Muscle of back (tissue), 13 donors: Measurements from ENCODE around the gene PRAMEF15. TPM values are rescaled to one million over a fixed set of nuclear protein-coding genes. Genes with fewer than 3 reads are reported as not detected.
"Not testable (repeated sequence)": the region's sequence is repeated elsewhere in the genome, so short reads cannot be mapped to it uniquely, and the experiment has no call there.

ENCODE experiments used
- DNase-seq, 3 donors: peaks; one replicate each; pipeline versions ENCODE4 v3.0.0 to v3.0.0-alpha.2; 2013
- long read RNA-seq, 9 donors: transcript quantifications; one replicate each; lab custom pipeline, GENCODE V29; 2026
- polyA plus RNA-seq, 10 donors: library from polyadenylated mRNA; unstranded; fragments of 120-200 nt; gene quantifications; one replicate each; pipeline ENCODE4 v1.2.1, GENCODE V29; 2013; ENCODE audit not compliant: insufficient read length in 10 of 10

PRAMEF15 gene
- polyA plus RNA-seq = not detected
- long read RNA-seq, donor 1 = 0 reads
- long read RNA-seq, donor 2 = 0 reads
- long read RNA-seq, donor 3 = 0 reads
- long read RNA-seq, donor 4 = 0 reads
- long read RNA-seq, donor 5 = 0 reads
- long read RNA-seq, donor 6 = 0 reads
- long read RNA-seq, donor 7 = 0 reads
- long read RNA-seq, donor 8 = 0 reads
- long read RNA-seq, donor 9 = 0 reads

GRCh38 chr1:13315281-13315680 lies at the start of gene PRAMEF15:
Gene PRAMEF15, plus strand, starts transcription at chr1:13315581. Its CDS starts 2,827 bp downstream, at chr1:13318408.
- not testable (repeated sequence) for DNase-seq

GRCh38 chr1:13277016-13277415 lies 38.4 kb upstream of the PRAMEF15 start:
- DNase-seq = not testable (repeated sequence)

GRCh38 chr1:13279617-13280016 lies 35.8 kb upstream of the PRAMEF15 start:
- DNase-seq = not testable (repeated sequence)

DNA sequence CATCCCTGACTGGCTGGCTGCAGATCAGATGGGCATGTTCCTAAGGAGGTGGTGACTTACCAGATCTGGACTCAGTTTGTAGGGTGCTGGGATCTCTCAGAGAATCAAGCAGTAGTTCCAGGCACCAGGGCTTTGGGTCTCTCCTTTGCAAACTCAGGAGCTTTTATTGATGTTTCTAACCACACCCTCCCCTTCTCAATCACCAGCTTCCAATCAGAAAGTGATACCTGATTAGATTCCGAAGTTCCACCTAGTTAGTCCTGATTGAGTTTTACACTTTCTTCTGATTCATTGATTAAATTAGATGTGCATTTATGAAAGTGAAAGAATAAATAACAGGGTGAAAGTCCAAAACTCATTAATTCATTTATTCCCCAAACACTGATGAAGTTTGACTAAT lies 30.3 kb upstream of the PRAMEF15 start, which contains the start of gene PRAMEF8:
TSS of gene PRAMEF8 (minus strand) at position 101 of the 400 bp plus-strand sequence. CDS start 1,046 bp downstream, outside the sequence.
- not testable (repeated sequence) for DNase-seq

GRCh38 chr1:13289030-13289429 lies 26.4 kb upstream of the PRAMEF15 start:
- DNase-seq = not testable (repeated sequence)

DNA sequence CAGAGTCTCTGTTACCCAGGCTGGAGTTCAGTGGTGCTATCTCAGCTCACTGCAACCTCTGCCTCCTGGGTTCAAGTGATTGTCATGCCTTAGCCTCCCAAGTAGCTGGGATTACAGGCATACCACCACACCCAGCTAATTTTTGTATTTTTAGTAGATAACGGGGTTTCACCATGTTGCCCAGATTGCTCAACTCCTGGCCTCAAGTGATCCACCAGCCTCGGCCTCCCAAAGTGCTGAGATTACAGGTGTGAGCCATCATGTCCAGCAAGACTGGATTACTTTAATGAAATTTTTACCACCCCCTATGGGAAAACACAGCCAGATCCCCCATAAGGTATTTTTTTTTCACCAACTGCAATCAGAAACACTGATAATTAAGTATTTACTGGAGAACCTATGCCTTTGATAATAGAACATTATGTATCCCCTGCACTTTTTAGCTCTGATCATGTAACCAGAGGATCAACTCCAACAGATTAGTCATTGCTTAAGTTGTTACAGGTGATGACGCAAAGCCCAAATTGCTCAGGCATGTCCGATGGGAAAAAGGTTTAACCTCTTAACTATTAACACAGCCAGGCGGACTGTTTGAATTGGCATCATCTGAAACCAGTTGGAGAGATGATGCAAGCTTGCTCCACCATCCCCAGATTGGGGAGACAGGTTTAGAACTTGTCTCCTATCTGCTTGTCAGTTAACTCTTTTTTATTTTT lies 18.0 kb upstream of the PRAMEF15 start:
- not testable (repeated sequence) for DNase-seq

GRCh38 chr1:13298699-13299098 lies 16.7 kb upstream of the PRAMEF15 start:
- DNase-seq = not testable (repeated sequence)

DNA sequence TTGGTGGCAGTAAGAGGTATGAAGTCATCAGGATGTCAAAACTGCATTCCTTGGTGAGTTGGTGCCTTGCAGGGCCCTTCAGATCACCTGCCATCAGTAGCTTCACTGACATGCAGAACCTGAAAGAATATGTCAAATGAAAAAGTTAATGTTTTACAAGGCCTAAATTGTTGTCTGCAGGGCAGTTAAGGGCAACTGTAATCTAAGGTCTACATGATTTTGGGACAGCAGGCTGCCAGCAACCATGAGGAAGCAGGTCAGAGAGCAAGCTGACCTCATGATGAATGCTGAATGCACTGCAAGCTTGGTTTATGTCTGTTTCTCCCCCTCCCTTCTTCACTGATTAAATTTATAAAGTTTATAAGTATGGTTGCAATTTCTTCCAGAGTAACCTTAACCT lies 13.2 kb upstream of the PRAMEF15 start:
- not testable (repeated sequence) for DNase-seq

DNA sequence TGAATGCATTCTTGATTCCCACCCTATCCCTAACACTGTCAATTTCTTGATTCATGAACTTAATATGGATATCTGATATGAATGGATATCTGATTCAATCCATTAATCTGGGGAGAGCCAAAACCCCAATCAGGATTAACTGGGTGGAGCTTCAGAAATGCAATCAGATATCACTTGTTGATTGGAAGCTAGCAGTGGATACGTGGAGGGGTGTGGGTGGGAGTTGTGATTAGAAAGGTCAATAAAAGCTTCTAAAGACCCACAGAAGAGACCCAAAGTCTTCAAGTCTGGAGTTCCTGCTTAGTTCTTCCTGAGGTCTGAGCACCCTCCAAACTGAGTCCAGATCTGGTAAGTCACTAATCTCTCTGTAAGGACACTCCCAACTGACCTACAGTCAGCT lies 12.1 kb upstream of the PRAMEF15 start, which contains the start of gene PRAMEF33:
TSS of gene PRAMEF33 (plus strand) at position 301 of the 400 bp plus-strand sequence. CDS start 2,416 bp downstream, outside the sequence.
- DNase-seq = not testable (repeated sequence)

DNA sequence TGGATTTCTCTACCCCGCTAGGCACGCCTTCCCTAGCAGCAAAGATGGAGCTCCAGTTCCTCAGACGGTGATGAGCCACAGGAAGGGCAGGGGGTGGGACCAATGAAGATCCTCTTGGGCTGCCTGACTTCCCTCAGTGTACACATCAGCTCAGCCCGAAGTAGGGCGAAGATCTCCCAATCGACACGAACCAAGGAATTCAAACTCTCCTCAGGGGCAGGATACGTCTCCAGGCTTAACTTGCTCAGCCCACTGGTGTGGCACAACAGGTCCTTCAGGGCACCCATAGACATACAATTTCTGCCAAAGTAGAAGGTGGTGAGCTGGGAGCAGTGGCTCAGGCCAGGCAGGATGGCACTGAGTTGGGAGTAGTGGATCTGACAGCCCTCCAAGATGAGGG lies 27.1 kb downstream of the PRAMEF15 start:
- DNase-seq = not testable (repeated sequence)

DNA sequence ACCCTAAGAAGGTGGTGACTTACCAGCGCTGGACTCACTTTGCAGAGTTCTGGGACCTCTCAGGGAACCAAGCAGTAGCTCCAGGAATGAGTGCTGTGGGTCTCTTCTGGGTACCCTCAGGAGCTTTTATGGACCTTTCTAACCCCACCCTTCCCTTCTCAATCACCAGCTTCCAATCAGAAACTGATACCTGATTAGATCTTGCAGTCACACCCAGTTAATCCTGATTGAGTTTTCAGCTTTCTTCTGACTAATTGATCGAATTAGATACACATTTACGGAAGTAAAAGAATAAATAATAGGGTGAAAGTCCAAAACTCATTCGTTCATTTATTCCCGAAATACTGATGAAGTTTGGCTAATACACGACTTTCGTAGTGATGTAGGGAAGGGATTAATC lies 31.7 kb downstream of the PRAMEF15 start, which contains the start of gene PRAMEF14:
TSS of gene PRAMEF14 (minus strand) at position 101 of the 400 bp plus-strand sequence. CDS start 1,820 bp downstream, outside the sequence.
- not testable (repeated sequence) for DNase-seq

DNA sequence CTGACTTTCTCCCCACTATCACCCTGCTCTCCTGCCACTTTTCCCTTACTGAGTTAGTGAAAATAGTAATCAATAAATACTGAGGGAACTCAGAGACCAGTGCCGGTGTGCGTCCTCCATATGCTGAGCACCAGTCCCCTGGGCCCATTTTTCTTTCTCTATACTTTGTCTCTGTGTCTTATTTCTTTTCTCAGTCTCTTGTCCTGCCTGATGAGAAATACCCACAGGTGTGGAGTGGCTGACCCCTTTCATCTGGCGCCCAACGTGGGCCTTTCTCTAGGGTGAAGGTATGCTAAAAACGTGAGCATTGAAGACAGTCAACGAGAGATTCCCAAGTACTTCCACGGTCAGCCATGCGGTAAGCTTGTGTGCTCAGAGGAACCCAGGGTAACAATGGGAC lies 38.1 kb downstream of the PRAMEF15 start:
- not testable (repeated sequence) for DNase-seq

DNA sequence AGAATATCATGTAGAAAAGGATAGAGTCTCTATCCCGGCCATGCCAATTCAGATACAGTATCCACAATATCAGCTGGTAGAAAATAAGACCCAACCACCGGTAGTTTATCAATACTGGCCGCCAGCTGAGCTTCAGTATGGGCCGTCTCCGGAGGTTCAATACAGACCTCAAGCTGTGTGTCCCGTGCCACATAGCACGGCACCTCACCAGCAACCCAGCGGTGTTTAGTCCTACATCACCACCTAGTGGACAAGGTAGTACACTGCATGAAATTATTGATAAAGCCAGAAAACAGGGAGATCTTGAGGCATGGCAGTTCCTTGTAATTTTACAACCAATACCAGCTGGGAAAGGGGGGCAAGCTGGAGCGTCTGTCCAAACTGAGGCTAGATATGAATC lies 39.1 kb downstream of the PRAMEF15 start:
- not testable (repeated sequence) for DNase-seq

DNA sequence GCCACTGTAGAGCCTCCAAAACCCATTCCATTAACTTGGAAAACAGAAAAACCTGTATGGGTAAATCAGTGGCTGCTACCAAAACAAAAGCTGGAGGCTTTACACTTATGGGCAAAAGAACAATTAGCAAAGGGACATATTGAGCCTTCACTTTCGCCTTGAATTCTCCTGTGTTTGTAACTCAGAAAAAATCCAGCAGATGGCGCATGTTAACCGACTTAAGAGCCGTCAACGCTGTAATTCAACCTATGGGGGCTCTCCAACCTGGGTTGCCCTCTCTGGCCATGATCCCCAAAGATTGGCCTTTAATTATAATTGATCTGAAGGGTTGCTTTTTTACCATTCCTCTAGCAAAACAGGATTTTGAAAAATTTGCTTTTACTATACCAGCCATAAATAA lies 41.4 kb downstream of the PRAMEF15 start:
- DNase-seq = peak; percentile 8 to 45 (median 36)

DNA sequence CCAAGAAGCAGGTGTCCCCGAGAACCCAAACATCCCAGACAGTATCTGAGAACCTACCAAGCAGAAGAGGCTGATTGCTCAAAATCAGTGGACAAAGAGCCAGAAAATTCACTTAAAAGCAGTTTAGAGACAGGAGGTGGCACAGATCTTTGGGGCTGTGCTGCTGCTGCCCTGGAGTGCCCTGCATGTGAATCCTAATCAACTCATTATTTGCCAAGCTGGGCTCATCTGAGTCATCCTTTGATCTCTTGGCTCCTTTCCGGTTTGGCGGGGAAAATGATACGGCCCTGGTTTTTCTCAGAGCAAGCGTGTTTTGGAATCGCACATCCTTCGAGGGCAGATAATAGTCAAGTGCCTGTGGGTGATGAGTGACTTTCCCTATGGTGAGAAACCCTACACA lies 47.0 kb downstream of the PRAMEF15 start:
- DNase-seq = not testable (repeated sequence)

- not testable (repeated sequence) for DNase-seq
These were observed 49.5 kb downstream of the PRAMEF15 start for GRCh38 chr1:13364928-13365327.

DNA sequence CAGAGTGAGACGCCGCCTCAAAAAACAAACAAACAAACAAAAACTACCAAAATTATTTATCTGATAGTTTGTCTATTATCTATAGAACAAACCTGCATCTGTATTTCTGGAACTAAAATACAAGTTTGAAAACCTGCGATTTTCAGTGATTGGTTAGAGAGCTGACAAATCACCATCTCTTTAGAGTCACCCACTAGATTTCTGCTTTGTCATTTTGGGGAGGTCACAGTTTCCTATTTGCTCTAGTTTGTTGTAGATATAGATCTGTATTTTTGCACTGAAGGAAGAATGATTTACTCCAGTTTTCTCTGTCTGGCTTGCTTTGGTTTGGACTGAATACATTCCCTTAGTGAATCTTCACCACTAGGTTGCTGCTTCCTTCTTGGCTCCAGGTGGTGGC lies 51.2 kb downstream of the PRAMEF15 start:
- not testable (repeated sequence) for DNase-seq

GRCh38 chr1:13368544-13368943 lies 53.2 kb downstream of the PRAMEF15 start:
- DNase-seq = not testable (repeated sequence)
